GM18868 (cell line): Measurements from ENCODE around the gene GPC3.
A peak's percentile ranks its signal among the peaks of the same experiment; 100 is the strongest.
"Not testable (repeated sequence)": the region's sequence is repeated elsewhere in the genome, so short reads cannot be mapped to it uniquely, and the experiment has no call there.

Source experiments
- ATAC-seq: cut with Tn5 transposase; IDR thresholded peaks from one replicate; pipeline ENCODE4 v1.9.1; 2021; ENCODE audit warnings: mild to moderate bottlenecking, moderate library complexity; ENCODE audit not compliant: unreplicated experiment

The GPC3 gene

DNA sequence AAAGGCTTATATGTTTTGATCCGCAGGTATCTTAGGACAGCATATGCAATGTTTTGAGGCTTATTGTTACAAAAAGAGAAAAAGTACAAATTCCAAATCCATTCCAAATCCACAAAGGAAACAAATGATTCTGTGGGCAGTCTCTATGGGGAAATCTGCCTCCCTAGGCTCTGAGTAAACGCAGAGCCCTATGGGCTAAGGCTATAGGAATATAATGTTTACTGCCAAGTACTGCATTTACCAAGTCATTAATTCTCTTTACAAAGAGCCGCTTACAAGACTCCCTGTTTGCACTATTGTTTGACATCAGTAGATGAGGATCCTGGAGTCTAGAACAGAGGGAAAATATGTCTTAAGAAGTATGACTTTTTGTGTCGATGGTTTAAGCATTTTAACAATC is 357.7 kb downstream of the GPC3 start:
- no peak for ATAC-seq

DNA sequence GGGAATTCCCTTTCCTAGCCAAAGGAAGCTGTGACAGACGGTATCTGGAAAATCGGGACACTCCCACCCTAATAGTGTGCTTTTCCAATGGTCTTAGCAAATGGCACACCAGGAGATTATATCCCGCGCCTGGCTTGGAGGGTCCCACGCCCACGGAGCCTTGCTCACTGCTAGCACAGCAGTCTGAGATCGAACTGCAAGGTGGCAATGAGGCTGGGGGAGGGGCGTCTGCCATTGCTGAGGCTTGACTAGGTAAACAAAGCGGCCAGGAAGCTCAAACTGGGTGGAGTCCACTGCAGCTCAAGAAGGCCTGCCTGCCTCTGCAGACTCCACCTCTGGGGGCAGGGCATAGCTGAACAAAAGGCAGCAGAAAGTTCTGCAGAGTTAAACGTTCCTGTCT is 364.0 kb downstream of the GPC3 start:
- not testable (repeated sequence) for ATAC-seq

DNA sequence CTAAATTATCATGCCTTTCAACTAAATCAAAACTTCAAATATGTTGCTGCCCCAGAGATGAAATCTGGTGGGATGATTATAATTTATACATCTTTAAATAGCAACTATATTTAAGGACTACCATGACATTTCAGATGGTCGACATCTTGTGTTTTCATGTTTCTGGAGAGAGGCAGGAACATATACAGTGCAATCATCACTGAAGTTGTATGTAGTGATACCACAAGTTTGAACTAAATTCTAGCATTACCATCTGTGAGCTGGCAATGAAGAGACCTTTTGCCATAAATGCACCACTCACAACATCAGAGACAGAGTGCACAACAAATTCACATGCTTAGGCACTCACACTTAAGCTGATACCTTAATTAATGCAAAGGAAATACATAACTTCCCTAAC is 373.7 kb downstream of the GPC3 start:
- no peak for ATAC-seq

DNA sequence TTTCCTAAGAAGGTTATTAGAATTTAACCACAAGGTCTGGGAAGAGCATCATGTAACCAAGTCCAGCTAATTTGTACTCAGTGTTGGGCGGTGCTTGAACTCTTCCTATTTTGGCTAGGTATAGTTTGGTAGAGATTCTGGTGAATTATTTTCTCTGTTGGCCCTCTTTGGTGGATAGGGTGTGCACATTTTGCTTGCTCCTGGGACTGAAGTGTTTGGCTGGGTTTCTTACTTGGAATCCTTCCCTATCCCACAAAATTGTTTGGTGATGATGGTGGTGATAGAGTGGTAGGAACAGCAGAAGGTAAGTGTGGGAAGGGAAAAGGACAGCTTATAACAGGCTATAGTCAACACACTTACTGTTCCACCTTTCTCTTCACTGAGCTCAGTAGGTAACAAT is 375.3 kb downstream of the GPC3 start:
- ATAC-seq = no peak

DNA sequence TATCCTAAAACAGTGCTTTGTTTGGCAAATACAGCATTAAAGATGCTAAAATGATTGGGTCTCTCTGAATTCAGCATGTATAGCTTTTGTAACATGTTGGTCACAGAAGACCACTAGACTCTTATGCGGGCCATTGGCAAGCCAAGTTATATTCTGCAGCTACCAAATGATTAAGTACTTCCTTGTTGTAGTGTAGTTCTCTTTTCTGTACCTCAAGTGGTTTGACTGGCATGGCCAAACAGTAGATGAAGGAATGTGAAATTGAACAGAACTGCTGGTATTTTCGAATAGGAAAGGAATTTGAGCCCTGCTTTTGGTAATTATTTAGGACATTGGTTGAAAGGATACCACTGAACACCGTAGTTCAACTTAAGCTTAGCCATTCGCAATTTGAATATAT is 376.2 kb downstream of the GPC3 start:
- ATAC-seq = no peak

DNA sequence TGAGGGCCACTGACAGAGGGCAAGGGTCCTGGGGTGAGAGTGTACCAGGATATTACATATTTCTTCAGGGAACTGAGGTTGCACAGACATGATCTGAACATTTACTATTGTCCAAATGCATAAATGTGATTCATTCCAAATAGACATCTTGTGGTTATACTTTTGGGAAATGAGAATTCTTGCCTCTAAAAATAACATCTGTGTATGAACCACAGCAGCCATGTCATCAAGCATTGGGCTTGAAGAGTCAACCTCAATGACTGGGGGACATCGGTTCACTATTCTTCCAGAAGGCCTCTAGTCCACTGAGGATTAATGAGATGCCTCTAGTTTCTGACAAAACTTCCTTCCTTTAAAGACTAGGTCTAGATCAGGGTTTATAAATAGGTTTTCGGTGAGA is 377.0 kb downstream of the GPC3 start:
- ATAC-seq = no peak

DNA sequence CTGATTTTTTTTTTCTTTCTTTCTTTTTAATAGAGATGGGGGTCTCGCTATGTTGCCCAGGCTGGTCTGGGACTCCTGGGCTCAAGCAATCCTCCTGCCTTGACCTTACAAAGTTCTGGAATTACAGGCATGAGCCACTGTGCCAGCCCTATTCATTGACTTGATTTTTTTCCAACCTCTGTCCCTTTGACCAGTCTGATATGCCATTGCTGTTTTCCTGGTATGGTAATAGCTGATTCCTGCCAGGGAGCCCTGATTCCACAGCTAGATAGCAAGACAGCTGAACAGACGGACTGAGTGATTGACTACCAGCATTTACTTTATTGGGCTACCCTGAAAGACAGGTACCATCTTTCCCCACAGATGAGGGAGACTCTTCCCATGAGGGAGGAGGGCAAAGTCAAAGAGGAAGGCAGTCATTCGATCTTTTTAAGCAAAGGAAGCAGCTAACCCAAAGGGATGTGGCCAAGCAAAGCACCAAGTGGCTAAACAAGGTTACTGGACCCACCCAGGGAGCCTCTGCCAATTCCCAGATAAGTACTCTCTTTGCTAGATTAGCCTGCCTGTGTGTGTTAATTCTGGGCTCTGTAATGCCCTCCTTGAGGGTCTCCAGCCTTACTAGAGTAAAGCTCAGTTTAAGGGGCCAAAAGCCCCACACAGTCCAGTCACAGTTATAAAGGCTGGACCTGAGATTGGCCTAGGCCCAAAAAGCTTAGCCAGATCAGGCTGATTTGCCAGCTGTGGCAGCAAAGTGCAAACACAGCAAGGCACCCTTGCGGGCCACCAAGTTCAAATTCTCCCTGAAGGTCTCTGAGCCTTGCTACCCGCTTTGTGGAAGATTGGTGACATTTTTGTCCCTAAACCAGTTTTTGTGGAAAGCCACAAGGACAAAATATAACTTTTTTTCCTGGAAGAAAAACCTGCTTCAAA is 377.7 kb downstream of the GPC3 start:
- no peak for ATAC-seq

DNA sequence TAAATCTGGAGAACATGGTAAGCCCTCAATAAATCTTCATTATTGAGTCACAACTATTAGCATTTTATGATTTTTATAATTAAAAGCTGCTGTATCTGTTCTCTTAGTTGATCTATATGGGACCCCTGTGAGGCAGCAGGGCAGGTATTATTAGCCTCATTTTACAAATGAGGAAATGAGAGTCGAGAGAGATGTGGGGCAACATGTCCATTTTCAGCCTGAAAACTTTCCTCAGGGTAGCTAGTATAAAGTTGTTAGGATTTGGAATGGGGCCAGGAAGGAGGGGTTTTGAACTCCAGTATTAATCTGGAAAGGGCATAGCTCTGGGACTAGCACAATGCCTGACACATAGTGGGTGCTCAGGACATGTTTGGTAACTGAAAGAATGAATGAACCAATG is 378.4 kb downstream of the GPC3 start:
- ATAC-seq = peak; percentile 64

DNA sequence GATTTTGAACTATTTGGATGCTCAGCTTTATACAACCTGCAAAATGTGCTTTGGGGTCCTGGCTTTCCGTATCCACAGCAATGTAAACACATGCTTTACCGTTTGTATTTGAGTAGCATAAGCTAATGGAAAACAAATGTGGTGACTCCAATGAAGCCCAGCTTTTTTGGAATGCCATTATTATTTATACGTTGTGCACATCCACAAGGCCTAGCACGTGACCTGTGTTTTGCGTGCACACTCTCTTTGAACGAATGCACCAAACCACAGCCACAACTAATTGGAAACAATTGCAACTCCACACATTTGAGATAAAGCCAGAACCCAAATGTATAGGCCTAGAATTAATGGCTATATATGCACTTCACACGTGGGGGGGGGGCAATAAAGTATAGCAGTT is 380.6 kb downstream of the GPC3 start:
- ATAC-seq = no peak

DNA sequence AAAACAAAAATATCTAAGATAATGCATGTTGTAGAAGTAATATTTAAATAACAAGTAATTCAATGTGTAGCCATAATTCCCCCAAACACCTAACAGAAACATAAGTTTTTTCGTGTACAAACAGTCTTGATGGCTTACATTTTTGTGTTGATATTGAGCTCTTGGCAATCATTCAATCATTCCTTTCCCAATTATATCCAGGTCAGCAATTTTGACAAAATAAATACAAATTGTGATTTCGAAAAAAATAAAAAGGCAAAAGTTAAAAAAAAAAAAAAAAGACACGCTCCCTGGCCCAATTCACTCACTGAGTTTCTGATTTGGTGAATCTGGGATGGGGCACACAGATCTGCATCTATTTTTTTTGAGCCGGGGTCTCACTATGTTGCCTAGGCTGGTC is 382.5 kb downstream of the GPC3 start:
- ATAC-seq = no peak

DNA sequence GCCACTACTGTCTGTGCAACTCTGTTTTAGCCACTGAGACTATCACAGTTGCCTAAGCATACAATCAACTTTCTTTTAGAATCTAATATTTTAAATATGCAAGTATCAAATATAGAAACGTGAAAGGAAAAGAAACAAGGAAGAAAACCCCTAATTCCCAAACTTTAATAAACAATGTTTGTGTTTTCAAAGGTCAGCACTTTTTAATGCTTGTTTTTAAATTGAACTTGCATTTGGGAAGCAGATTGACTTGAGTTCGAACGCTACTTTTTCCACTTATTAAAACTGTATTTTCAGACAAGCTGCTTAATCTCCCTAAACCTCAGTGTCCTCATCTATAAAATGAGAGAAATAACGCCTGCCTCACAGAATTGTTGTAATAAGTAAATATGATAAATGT is 384.3 kb downstream of the GPC3 start:
- ATAC-seq = no peak

DNA sequence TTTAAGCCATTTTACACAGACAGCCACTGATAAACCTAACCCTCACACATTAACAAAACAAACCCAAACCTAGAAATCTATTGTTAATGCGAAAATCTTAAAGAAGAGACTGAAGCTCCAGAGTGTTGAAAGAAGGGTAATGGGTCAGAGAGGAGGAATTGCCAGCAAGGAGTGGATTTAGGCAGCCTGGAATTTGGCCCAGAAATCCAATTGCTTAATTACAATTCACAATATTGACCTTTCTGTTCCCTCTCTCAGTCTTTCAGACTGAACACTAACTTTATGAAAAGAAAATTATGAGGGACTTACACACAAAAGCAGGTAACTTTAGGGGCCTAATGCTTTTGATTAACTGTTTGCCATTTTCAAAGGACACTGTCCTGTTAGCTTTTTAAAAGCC is 384.9 kb downstream of the GPC3 start:
- ATAC-seq = no peak

DNA sequence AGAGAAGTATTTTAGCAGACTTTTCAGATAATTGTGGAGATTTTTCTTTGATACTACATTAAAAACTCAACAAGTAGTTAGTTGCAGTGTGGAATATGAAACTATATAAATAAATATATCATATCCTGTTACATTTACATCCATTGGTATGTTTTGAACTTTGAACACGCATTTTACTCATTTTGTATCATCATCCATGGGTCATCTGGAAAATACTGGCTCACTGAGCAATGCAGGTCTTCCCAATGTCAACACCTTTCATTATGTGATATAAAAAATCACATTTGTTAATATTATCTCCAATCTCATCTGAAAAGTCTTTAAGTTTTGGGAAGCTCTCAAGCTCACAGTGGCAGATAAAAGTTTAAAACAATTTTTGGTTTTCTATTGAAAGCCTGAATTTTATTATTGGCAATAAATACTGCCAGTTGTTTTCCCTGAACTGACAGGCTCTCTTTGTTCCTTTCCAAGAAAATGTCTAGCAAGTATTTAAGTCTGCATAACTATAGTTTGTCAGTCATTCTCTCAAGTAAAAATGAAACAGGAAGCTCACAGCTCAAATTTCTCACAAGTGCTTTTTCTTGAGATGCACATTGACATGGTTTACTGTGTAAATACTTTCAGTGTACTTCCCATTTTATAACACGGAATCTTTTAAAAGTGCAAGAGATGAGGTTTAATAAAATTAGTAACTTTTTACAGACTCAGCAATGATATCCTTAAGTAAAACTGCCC is 386.6 kb downstream of the GPC3 start:
- no peak for ATAC-seq

DNA sequence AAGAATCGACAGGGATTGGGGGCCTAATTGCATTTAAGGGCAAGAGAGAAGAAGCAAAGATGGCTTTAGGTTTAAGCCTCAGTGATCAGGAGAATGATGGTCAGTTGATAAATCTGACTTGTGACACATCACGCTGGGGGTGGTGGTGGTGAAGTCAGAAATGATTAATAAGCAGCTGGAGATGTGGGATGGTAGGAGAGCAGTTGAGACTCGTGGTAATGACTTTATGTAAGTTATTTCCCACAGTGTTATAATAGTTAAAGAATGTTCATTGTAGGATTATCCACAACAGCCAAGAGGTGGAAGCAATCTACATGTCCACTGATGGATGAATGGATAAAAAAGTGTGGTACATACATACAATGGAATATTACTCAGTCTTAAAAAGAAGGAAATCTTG is 391.2 kb downstream of the GPC3 start:
- no peak for ATAC-seq

DNA sequence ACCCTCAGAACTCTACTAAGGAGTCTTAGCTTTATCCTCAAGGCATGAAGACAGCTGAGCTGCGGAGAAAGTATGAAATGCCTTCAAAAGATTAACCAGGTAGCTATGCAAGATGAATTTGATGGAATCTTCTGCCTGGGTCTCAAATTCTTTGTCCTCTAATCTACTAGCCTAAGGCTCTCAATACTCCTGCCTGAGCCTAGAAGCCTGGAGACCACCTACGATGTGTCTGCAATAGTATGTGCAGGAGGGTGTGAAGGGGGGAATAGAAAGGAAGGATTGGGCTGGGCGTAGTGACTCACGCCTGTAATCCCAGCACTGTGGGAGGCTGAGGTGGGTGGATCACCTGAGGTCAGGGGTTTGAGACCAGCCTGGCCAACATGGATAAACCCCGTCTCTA is 391.9 kb downstream of the GPC3 start:
- no peak for ATAC-seq

DNA sequence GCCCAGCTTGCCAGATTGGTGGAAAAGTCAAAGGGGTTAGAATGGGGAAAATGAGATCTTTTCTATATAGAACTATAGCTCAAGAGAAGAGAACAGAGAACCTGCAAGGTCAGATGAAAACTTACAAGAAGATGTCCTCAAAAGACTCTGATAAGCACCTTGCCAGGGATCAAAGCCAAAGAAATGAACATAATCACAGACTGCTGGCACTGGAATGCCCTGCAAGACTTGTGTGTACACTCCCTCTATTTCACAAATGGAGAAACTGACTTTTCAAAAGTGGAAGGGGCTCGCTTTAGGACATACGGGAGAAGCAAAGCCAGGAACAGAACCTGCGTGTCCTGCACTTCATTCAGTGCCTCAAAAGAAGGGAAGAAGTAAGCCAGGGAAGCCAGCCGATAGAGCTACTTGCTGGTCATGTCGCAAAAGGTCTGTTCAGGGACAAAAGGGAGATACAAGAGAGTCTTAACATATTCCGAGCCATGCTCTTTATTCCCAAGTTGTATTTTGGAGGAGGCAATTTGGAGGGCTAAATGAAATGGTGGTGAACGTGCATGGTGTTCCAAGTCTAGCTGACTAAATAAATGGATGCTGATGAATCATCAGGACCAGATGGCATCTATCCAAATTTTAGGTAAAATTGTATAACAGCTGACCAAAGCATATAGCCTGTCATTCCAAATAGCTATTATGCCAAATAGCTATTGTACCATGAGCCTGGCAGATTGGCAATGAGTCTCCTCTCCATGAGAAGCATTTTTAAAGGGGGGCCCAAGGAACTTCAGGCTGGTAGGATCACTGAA is 394.5 kb downstream of the GPC3 start:
- ATAC-seq = no peak

DNA sequence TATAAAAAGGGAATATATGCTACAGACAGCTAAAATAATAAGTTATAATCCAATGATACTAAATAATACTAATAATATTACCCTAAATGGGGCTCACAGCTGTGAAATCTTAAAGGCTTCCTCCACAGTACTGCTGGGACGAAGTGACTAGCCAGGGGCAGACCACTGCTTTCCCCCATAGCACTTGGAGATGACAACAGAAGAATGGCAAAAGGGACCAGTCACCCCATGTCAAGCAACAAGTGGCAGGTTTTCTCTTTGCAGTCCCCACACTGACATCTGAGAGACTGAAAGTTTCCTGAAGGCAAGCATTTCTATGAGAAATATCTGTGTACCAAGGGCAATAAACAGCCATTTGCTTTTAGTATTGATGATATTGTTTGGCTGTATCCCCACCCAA is 396.6 kb downstream of the GPC3 start:
- no peak for ATAC-seq

DNA sequence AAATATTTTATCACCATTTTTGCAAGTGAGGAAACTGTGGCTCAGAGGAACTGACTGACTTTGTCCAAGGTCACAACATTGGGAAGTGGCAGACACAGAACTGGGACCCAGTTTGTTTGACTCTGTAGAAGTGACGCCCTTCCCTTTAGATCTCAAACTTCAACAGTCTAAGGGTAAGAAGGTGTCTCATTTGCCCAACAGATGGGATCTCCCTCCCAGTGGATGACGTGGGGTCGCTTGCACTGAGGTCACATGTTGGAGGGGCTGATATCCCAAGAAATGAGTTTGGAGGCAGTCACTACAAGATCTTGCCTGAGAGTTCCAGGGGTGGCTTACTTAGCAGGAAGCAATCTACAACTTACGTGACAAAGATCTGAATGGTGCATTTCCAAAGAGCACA is 397.6 kb downstream of the GPC3 start:
- ATAC-seq = no peak

DNA sequence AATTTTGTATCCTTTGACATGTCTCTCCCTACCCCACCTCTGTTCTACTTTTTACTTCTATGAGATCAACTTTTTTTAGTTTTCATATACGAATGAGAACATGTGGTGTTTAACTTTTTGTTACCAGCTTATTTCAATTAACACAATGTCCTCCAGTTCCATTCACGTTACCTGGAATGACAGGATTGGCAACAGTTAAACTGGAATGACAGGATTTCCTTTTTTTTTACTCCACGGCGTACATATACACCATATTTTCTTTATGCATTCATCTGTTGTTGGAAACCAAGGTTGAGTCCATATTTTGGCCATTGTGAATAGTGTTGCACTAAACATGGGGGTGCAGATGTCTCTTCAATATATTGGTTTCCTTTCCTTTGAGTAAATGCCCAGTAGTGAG is 398.3 kb downstream of the GPC3 start:
- ATAC-seq = no peak

DNA sequence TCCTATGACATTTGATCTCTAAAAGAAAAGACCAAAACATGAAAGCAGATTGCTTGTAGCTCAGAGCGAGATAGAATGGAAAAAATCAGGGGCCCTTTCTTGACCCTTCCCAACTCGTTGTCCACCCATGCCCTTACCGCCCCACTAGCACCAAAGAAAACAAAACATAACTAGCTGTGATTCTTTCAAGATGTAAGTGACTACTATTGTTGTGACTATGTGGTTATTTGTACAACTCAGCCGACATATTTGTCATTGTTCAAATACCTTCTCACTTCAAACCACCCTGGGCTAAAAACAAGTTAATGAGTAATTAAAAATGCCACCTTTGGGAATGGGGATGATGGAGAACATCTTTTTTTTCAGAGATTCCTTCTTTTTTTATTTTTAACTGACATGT is 399.0 kb downstream of the GPC3 start:
- ATAC-seq = no peak

DNA sequence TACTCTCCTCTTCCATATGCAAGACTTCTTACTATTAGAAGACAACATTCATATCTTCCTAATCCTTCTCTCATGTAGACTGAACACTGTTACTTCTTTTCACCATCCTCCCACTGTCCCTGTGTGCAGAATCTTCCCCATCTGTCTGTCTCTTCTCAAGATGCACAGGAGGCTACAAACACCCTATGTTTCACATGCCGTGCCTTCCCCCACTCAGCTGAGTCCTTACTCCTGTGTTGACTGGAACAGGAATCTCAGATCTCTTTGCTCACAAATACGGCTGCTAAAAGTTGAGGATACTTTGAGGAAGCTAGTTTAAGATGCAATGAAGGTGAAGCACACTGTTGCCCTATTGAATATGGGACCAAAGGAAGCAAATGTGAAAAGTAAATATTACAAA is 401.6 kb downstream of the GPC3 start:
- ATAC-seq = no peak

DNA sequence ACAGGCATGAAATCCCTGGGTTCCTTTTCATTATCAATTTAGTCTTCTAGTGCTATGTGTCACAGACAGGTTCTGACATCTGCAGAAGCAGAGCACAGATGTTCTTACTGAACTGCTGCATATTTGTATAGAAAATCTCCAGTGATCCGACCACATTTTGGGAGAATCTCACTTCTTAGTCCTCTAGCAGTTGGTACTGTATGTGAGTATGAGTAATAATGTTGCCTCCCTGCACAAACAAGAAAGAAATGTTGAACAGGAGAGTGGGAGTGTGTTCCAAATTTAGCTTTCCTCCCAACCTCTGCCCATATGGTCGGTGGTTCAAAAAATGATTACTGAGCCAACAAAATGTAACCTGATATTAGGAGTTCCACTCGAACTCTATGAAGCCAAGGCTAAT is 404.8 kb downstream of the GPC3 start:
- ATAC-seq = no peak
